NCI-H2227 treated with DMSO at 0.1 percent for 48 hours (cell line): ENCODE data around the gene FCSK.
A peak's percentile ranks its signal among the peaks of the same experiment; 100 is the strongest.
"Not testable (repeated sequence)": the region's sequence is repeated elsewhere in the genome, so short reads cannot be mapped to it uniquely, and the experiment has no call there.

Source experiments
- DNase-seq: peaks from one replicate; lab custom pipeline; 2025; lab: John Stamatoyannopoulos, UW

The FCSK gene

DNA sequence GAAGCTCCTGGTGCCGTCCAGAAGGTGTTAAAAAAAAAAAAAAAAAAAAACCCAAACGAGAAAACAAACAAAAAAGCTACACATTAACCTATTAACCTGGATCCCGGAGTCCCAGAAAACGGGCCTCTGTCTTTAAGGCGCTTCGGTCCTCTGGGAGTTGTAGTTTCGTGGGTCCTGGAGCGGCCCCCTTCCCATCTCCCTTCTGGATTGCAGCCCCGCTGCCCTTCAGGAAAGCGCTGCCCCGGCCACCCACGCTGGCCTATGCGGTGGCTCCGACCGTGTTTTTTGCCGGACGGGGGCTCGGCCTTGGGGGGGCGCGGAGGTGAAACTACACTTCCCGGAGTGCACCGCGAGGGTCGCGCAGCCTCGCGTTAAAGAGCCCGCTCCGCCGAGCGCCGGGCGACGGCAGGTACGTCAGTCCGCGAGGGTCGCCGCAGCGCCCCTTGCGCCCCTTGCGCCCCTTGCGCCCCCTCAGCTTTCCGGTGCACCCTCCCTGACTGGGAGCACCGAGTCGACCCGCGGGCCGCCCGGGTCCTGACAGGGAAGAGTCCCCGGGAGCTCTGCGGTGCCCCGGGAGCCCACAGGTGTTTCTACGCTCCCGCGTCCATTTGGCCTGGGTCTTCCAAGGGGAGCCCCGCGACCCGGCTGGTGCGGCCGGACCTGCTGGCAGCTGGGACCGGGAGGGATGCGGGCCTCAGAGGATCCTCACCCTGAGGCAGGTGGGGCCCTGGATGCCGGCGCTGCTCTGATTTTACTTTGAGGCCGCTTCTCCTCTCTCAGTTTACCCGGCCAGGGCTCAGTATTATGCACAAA lies at the start of gene FCSK:
Gene FCSK (plus strand): TSS at position 374 of the 813 bp plus-strand sequence. CDS start 8,596 bp downstream, outside the sequence.
- peak; percentile 33 for DNase-seq

DNA sequence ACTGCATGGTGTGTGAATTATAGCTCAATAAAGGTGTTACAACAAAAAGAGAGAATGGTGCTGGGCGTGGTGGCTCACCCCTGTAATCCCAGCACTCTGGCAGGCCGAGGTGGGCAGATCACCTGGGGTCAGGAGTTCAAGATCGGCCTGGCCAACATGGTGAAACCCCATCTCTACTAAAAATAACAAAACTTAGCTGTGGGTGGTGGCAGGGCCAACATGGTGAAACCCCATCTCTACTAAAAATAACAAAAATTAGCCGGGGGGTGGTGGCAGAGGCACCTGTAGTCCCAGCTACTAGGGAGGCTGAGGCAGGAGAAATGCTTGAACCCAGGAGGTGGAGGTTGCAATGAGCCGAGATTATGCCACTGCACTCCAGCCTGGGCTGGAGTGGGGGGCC lies 48.3 kb upstream of the FCSK start:
- DNase-seq: not testable (repeated sequence)

- no peak for DNase-seq
Observed at GRCh38 chr16:70407811-70408274, 46.6 kb upstream of the FCSK start.

DNA sequence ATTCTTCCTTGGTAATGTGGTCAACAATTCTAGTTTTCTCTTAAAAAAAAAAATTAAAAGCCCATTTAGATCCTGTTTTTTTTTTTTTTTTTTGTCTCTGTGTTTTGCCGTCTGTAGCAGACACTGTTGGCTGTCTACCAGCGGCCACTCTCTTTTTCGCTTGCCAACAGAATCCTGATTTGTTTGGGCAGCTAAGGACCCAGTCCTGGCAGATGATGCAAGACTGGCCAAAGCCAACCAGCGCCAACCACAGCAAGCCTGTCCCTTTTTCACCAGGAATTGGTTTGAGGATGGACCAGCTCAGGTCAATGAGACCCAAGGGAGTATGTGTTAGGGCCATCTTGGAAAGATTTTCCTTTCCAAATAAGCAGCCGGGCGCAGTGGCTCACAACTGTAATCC lies 43.7 kb upstream of the FCSK start:
- no peak for DNase-seq

DNA sequence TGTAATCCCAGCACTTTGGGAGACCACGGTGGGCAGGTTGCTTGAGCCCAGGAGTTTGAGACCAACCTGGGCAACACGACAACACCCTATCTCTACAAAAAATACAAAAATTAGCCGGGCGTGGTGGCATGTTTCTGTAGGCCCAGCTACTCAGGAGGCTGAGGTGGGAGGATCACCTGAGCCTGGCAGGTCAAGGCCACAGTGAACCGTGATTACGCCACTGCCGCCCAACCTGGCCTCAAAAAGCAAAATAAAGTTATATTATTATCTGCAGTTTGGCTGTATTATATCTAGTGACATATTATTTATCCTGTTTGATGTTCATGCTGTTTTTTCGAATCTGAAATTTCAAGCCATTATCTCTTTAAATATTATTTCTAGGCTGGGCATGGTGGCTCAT lies 42.0 kb upstream of the FCSK start:
- DNase-seq: no peak

DNA sequence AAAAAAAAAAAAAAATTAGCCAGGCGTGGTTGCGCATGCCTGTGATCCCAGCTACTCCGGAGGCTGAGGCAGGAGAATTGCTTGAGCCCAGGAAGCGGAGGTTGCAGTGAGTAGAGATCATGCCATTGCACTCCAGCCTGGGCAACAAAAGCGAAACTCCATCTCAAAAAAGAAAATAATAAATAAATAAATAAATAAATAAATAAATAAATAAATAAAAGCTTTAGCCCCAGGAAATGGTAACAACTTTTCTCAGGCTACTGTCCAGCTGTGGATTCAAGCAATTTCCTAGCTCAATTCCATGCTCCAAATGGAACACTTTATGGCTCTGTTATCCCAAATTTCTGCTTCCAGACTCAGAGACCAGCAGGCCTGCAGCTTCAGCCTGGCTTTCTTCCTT lies 40.8 kb upstream of the FCSK start:
- DNase-seq: not testable (repeated sequence)

GRCh38 chr16:70416748-70417616 lies 37.4 kb upstream of the FCSK start:
- DNase-seq: no peak

- DNase-seq: no peak
Observed at GRCh38 chr16:70417661-70418060, 36.7 kb upstream of the FCSK start.

GRCh38 chr16:70418274-70418992 lies 36.0 kb upstream of the FCSK start:
- no peak for DNase-seq

DNA sequence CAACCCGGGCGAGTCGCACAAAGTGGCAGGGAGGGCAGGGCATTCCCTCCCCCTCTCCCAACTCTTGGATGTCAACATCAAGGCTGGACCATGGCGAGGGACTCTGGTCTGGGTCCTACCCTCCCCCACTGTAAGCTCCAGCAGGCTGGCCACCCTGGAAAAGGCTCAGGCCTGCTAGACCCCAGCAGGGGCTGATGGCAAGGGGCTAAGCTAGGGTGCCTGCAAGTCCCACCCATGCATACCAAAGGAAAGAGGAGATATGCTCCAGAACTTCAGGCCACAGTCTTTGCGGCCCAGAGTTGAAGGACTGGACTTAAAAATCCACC lies 35.4 kb upstream of the FCSK start:
- DNase-seq: no peak

DNA sequence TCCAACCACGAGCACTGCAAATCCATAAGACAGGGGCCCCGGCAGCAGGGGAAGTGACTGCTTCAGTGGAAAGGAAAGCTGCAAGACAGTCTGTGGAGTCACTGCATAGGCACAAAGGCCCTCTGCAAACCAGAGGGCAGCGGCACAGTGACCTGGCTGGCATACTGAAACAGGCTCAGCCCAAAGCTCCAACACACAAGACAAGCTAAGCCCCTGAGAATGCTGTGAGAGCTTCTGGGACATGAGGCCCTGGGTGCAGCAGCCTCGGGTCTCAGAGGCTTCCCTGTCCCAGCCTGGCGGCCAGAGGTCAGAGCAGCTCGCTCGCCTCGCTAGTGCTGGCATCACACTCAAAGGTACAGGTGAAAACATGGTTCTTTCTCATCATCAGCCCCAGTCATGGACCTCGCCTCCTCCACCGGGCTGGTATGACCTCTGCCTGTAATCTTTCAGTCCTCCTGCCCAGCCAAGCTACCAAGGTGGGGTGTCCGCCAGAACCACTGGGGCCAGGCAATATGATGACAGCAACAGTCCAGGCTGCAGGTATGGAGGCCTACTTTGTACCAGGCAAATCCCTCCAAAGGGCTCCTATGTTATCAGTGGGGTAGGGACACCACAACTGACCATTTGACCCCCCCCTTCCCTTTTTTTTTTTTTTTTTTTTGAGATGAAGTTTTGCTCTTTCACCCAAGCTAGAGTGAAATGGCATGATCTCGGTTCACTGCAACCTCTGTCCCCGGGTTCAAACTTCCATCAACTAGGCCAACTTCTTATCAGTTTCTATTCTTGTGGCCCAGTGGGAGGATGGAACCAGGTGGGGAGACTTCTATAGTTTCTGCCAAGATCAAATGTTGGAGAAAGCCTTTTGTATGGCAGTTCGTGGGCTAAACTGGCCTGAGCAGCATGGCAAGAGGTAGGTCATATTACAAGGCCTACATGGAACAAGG lies 34.7 kb upstream of the FCSK start:
- DNase-seq: no peak

DNA sequence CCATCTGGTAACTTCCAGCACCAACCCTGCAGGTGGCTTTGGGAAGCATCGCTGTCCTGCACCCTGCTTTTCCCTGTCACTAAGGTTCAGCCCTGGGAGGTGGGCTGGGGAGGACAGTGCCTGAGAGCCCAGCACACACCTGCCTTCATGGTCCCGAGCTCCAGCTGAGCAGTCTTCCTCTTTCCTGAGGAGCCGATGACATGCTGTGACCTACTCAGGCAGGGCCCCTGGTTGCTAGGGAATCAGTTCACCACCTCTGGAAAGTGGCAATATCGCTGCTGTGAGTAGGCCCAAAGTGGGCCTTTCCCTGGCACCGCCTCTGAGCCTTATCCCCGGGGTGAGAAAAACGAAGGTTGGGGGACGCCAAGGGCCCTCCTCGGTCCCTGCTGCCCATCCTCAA lies 33.4 kb upstream of the FCSK start:
- no peak for DNase-seq

DNA sequence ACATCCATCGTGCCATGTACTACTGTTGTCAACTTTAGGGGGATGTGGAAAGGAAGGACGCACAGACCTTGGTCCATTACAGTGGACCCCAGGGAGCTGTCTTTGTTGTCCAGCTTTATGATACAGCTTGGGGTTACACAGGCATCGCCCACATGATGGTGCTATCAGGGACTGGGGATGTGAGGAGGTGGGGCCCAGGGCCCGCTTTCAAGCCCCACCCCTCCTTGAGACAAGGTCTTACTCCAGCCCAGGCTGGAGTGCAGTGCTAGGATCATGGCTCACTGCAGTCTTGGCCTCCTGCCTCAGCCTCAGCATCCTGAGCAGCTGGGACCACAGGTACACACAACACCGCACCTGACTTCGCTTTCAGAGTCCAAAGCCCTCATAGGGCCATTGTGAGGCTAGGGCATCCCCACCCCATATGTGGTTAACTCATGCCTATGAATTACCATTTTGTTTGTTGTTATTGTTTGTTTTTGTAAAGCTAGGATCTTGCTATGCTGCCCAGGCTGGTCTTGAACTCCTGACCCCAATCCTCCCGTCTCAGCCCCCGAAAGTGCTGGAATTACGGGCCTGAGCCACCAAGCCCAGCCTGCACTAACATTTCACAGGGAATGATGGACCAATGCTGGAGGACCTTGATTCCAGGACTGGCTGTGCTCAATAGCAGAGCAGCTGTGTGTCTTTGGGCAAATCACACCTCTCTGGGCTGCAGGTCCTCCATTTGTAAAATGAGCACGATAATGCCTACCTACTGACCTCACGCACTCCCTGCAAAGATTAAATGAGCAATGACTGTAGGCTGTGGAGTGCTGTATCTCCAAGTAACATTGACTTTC lies 32.7 kb upstream of the FCSK start:
- DNase-seq: no peak

- no peak for DNase-seq
Observed at GRCh38 chr16:70422543-70422942, 31.9 kb upstream of the FCSK start.

GRCh38 chr16:70427786-70428177 lies 26.6 kb upstream of the FCSK start:
- DNase-seq: no peak

DNA sequence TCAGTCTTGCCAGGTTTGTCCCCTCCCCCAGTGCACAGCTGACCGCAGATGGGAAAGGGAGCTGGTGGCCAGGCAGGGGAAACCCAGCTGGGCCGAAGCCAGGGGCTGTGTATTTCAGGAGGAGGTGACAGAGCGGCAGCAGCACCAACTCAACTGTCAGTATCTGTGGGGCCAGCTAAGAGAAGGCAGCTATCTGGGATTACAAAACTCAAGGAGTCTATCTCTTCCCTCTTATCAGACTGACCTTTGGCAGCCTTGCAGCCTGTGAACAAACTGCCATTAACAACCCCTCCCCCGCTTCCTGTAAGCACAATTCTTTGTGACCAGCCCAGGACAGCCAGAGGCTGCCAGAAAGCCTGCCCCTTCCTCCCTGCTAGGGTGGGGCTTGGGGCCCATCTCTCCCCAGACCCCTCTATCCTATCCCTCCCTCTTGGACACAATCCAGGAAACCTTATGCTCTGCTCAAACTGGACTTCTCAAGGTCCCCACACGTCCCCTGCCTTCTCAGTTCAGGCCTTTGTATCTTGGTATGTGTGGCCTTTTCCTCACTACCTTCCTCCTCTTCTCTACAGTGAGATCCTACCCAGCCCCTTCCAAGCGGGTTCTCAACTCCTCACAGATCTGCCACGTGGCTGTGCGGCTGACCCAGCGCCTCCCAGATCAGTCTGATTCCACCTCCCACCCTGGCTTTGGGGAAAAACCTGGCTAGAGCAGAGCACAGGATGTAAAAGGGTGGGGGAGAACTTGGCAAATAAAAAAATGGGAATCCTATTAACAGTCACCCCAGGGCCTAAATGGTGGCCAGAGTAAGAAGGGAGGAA lies 26.0 kb upstream of the FCSK start:
- peak; percentile 39 for DNase-seq

GRCh38 chr16:70429888-70430666 lies 24.3 kb upstream of the FCSK start:
- DNase-seq: no peak

GRCh38 chr16:70430667-70431536 lies 23.5 kb upstream of the FCSK start:
- no peak for DNase-seq
